Endothelial cell of umbilical vein (primary cell): ENCODE measurements around the gene ALOX12. TPM values are rescaled to one million over a fixed set of nuclear protein-coding genes. Genes with fewer than 3 reads are reported as not detected.
A peak's percentile ranks its signal among the peaks of the same experiment; 100 is the strongest.

ENCODE experiments used
- BruUV-seq: library from RNA; stranded (reverse); fragments of 400-500 nt; replicated peaks from 2 replicates; lab custom pipeline; 2021; lab: Mats Ljungman, UMichigan
- CTCF ChIA-PET: fragments of 300-600, 350-600 bp; sonication (Branson Sonifier 250); formaldehyde crosslinking; loops from one replicate; lab custom pipeline; 2021; ENCODE audit warnings: antibody characterized with exemption, inconsistent platforms; lab: Charles Lee
- POLR2A ChIA-PET: fragments of 300-600, 350-600 bp; sonication (Branson Sonifier 250); formaldehyde crosslinking; loops from one replicate; lab custom pipeline; 2021; ENCODE audit warnings: antibody characterized with exemption, inconsistent platforms; lab: Charles Lee
- DNase-seq: peaks from one replicate; pipeline ENCODE4 v3.0.0-alpha.2; 2011; ENCODE audit warnings: low read depth, low spot score
- FAIRE-seq: peaks from 2 replicates; lab custom pipeline; 2011; peaks lifted over from hg19 to GRCh38; lab: Jason Lieb, UNC
- H2AFZ ChIP-seq: 2 replicates; pipeline ENCODE4 v1.6.0; 2012; ENCODE audit warnings: low read depth, low read length, control low read depth, inconsistent platforms
- H3K27ac ChIP-seq: 2 replicates; pipeline ENCODE4 v1.5.1; 2011; ENCODE audit warnings: low read depth, mild to moderate bottlenecking, control low read depth, low read length, moderate library complexity; ENCODE audit not compliant: insufficient read depth
- H3K27me3 ChIP-seq, 2 experiments: 2 replicates each; pipeline versions ENCODE4 v1.6.0 to v1.6.1; 2011; ENCODE audit warnings: low read length in 2 of 2, mixed read lengths in 1 of 2; ENCODE audit not compliant: control insufficient read depth in 2 of 2, insufficient read depth in 2 of 2
- H3K36me3 ChIP-seq, 2 experiments: 2 replicates in 1 of 2; 3 replicates in 1 of 2; pipeline ENCODE4 v1.5.1; 2011; ENCODE audit warnings: low read length in 2 of 2, mild to moderate bottlenecking in 1 of 2, moderate library complexity in 1 of 2; ENCODE audit not compliant: control insufficient read depth in 2 of 2, insufficient read depth in 2 of 2; ENCODE audit errors: extremely low read depth in 1 of 2
- H3K4me1 ChIP-seq: 3 replicates; pipeline ENCODE4 v1.5.1; 2011; ENCODE audit warnings: mild to moderate bottlenecking, low read length; ENCODE audit not compliant: control insufficient read depth, insufficient read depth; ENCODE audit errors: extremely low read depth
- H3K4me2 ChIP-seq: 2 replicates; pipeline ENCODE4 v1.6.1; 2011; ENCODE audit warnings: low read length, control low read depth, mixed read lengths; ENCODE audit not compliant: insufficient read depth
- H3K4me3 ChIP-seq, 3 experiments: fragments of 200-600 bp in 1 of 3; sonication (generic), shearing (Covaris generic) in 1 of 3; replicated peaks in 1 of 3; 2 replicates each; pipeline ENCODE4 v1.5.1; 2011 to 2016; ENCODE audit warnings: control low read depth in 3 of 3, low read length in 3 of 3, mild to moderate bottlenecking in 2 of 3, inconsistent platforms in 1 of 3, low read depth in 1 of 3, moderate library complexity in 1 of 3; ENCODE audit not compliant: insufficient read depth in 1 of 3
- H3K79me2 ChIP-seq: 2 replicates; pipeline ENCODE4 v1.6.0; 2012; ENCODE audit warnings: low read length, inconsistent platforms; ENCODE audit not compliant: control insufficient read depth, insufficient read depth
- H3K9ac ChIP-seq: replicated peaks from 2 replicates; pipeline ENCODE3; 2011; ENCODE audit warnings: low read length, control low read depth; ENCODE audit not compliant: insufficient read depth; ENCODE audit errors: extremely low read depth
- H3K9me1 ChIP-seq: replicated peaks from 3 replicates; pipeline ENCODE4 v1.6.0; 2011; ENCODE audit warnings: mild to moderate bottlenecking, low read length; ENCODE audit not compliant: control insufficient read depth, insufficient read depth; ENCODE audit errors: extremely low read depth
- H3K9me3 ChIP-seq: replicated peaks from 2 replicates; pipeline ENCODE4 v1.5.1; 2012; ENCODE audit warnings: low read length, inconsistent platforms; ENCODE audit not compliant: control insufficient read depth, insufficient read depth
- H4K20me1 ChIP-seq: replicated peaks from 2 replicates; pipeline ENCODE3; 2011; ENCODE audit warnings: mild to moderate bottlenecking, low read length; ENCODE audit not compliant: control insufficient read depth, insufficient read depth; ENCODE audit errors: extremely low read depth
- CTCF ChIP-seq, 2 donors: IDR thresholded peaks; 1 replicate in 1 of 2; 2 replicates in 1 of 2; pipeline ENCODE4 v1.5.1; 2011; ENCODE audit warnings: low read length in 2 of 2, mild to moderate bottlenecking in 2 of 2, moderate library complexity in 2 of 2, control low read depth in 1 of 2, inconsistent platforms in 1 of 2, low read depth in 1 of 2; ENCODE audit not compliant: insufficient read depth in 1 of 2; ENCODE audit errors: extremely low read depth in 1 of 2
- GATA2 ChIP-seq: IDR thresholded peaks from 2 replicates; pipeline ENCODE4 v1.7.0; 2011; ENCODE audit warnings: low read depth, mild to moderate bottlenecking, moderate library complexity, mixed read lengths, low read length; ENCODE audit not compliant: insufficient read length, insufficient read depth
- POLR2A ChIP-seq: IDR thresholded peaks from 2 replicates; pipeline ENCODE4 v1.6.1; 2012; ENCODE audit warnings: low read depth, mild to moderate bottlenecking, control low read depth, low read length
- POLR2AphosphoS5 ChIP-seq: IDR thresholded peaks from 2 replicates; pipeline ENCODE4 v1.6.1; 2012; ENCODE audit warnings: low read depth, mild to moderate bottlenecking, control low read depth, low read length, moderate library complexity; ENCODE audit not compliant: insufficient read depth
- dilution Hi-C: fragments of 300-500 bp; cut with MboI; formaldehyde crosslinking; loops from one replicate; pipeline ENCODE4 v1.15.0; 2019; ENCODE audit warnings: low sequenced_read_pairs; ENCODE audit not compliant: extremely low pct_ligation_motif_present
- intact Hi-C: fragments of 100-400 bp; cut with micrococcal nuclease; formaldehyde crosslinking; loops from one replicate; pipeline ENCODE4 v1.10.0; 2022
- polyA plus RNA-seq, 4 experiments: library from polyadenylated mRNA; depleted of rRNA in 3 of 4; stranded (reverse) in 3 of 4; unstranded in 1 of 4; fragments of >200 nt; gene quantifications; 2 replicates each; pipeline versions ENCODE4 v1.2.1 to v1.2.3, GENCODE V29; 2011 to 2012; ENCODE audit warnings: missing spikeins in 1 of 4
- total RNA-seq: library from RNA; stranded (reverse); gene quantifications from 2 replicates; pipeline ENCODE4 v1.2.3, GENCODE V29; 2021
- TF ChIP-seq, protein P1 (sequence below): IDR thresholded peaks from 2 replicates; pipeline ENCODE4 v1.6.1; 2011; ENCODE audit not compliant: insufficient read depth, insufficient read length

The ALOX12 gene
- total and polyA plus RNA-seq, 2 donors (not counting 3 experiments of a cell fraction or from before 2014, with no cell fraction given): not detected

DNA sequence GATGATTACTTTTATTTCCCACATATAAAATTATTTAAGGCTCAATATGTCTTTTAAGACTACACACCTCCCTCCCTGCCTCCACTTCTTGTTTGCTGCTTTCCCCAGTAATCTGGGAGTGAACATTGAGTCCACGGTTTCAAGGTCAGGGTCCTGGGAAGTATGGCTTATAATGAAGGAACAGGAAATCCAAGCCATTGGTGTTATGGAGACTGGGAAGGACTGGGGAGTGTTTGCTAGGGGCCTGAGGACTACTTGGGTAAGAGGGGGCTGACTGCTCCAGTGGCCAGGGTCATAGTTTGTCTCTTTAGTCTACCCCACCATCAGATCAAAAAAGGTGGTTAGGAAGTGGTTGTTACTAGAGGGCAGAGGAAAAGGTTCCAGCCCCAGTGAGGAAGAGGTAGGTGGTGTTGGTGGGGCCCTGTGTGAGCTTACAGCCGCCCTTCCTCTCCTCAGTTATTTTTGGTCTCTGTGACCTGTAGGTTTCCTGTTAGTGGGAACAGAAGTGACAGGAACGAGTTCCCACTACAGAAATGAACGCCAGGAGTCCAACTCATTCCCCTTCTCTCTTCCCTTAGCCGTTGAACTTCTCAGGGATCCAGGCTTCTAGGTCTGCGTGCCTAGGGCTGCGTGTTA is 39.2 kb downstream of the ALOX12 start:
- peak overlapping the region; percentile 84 for H3K27ac ChIP-seq
- FAIRE-seq (no peak), DNase-seq (peak; percentile 71)
- H3K9me1 ChIP-seq: no peaks in the 10 kb centered on the region
- no peaks in the 10 kb centered on the region for H3K9me3 ChIP-seq
- peak overlapping the region; percentile 59 for H3K4me2 ChIP-seq
- POLR2A ChIA-PET: interaction anchor here (1.0 to 3.5 kb wide), 5 partner anchors 8 to 25 kb away, joined by 3 to 23 read pairs (median 5); partner anchors contain the start of gene BCL6B
- H2AFZ ChIP-seq: peak overlapping the region; percentile 5
- dilution Hi-C loops (no loop called here), intact Hi-C loops (loop anchor here (1.0 kb wide), 1 partner anchor 13 kb away; no protein-coding TSS in a partner anchor)
- TF ChIP-seq POLR2A: peak; percentile 83
- TF ChIP-seq POLR2AphosphoS5: no peak
- CTCF ChIA-PET: interaction anchor here (0.6 to 1.7 kb wide), 9 partner anchors 8 to 191 kb away, joined by 3 to 15 read pairs (median 4); partner anchors contain the start of gene BCL6B
- H3K79me2 ChIP-seq: peaks cover 7% of the 10 kb centered on the region
- no peaks in the 10 kb centered on the region for H4K20me1 ChIP-seq
- peaks cover 34% of the 10 kb centered on the region for H3K4me1 ChIP-seq
- no peaks in the 10 kb centered on the region for H3K27me3 ChIP-seq
- H3K36me3 ChIP-seq: peaks cover 5% of the 10 kb centered on the region in 2 experiments
- BruUV-seq: TSS peak; percentile 98
- peak overlapping the region; percentile 79 for H3K9ac ChIP-seq
- H3K4me3 ChIP-seq: peak overlapping the region in 2 of 3 experiments; percentile 55 to 61

- Histone ChIP-seq H3K27me3 (no peaks in the 10 kb centered on the region), H3K4me1 (peaks cover 31% of the 10 kb centered on the region), H3K9me1 (no peaks in the 10 kb centered on the region), H3K79me2 (peaks cover 7% of the 10 kb centered on the region), H4K20me1 (no peaks in the 10 kb centered on the region), H2AFZ (peak within 1 kb of the TSS; percentile 18), H3K9me3 (no peaks in the 10 kb centered on the region), H3K9ac (peak within 1 kb of the TSS; percentile 79), H3K4me3 (peak within 1 kb of the TSS; percentile 55 to 76 (median 61)), H3K27ac (peak within 1 kb of the TSS; percentile 84), H3K4me2 (peak within 1 kb of the TSS; percentile 81), H3K36me3 (peaks cover 5% of the 10 kb centered on the region in 2 experiments)
- POLR2A ChIA-PET: interaction anchor here (1.0 to 3.5 kb wide), 5 partner anchors 9 to 25 kb away, joined by 3 to 23 read pairs (median 5); partner anchors contain the start of gene BCL6B
- intact Hi-C loops (no loop called here), dilution Hi-C loops (no loop called here)
- BruUV-seq: no TSS peak
- TF ChIP-seq, protein P1, sequence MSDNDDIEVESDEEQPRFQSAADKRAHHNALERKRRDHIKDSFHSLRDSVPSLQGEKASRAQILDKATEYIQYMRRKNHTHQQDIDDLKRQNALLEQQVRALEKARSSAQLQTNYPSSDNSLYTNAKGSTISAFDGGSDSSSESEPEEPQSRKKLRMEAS: peak; percentile 95
- TF ChIP-seq GATA2 (no peak), CTCF (IDR thresholded peaks at IDR 0.05; ENCODE audit: extremely low read depth in 1 of 2, insufficient read depth in 1 of 2, low read depth in 1 of 2, low read length in 2 of 2) (no peak), POLR2AphosphoS5 (peak; percentile 69)
- DNase-seq (peak; percentile 96), FAIRE-seq (peak; percentile 98)
- CTCF ChIA-PET: interaction anchor here (0.6 to 1.7 kb wide), 9 partner anchors 8 to 192 kb away, joined by 3 to 15 read pairs (median 4); partner anchors contain the start of gene BCL6B
Observed at GRCh38 chr17:7035591-7036368, 39.9 kb downstream of the ALOX12 start, which contains the start of gene SLC16A13. TSS of gene SLC16A13 (plus strand) at chr17:7036015. CDS start at chr17:7036383, 368 bp downstream.
